ENCODE measurements around the gene MAP7.

GRCh38 chr6:136396908-136397307 is 153.3 kb downstream of the MAP7 start:
- TF ChIP-seq SP1 (IDR thresholded peaks at IDR 0.05) (no peak), SP1 (CRISPR knock-in tag; IDR thresholded peaks at IDR 0.05) (no peak), NFE2L1 (CRISPR knock-in tag; IDR thresholded peaks at IDR 0.05; ENCODE audit: borderline replicate concordance) (no peak), BRCA1 (CRISPR knock-in tag; IDR thresholded peaks at IDR 0.05) (no peak), ZBTB21 (CRISPR knock-in tag; IDR thresholded peaks at IDR 0.05) (no peak), ZNF367 (CRISPR knock-in tag; IDR thresholded peaks at IDR 0.05; ENCODE audit: borderline replicate concordance) (no peak), CSRNP1 (CRISPR knock-in tag; IDR thresholded peaks at IDR 0.05) (no peak), MXD3 (CRISPR knock-in tag; IDR thresholded peaks at IDR 0.05) (no peak), POLR2A (IDR thresholded peaks at IDR 0.05; ENCODE audit: insufficient read depth in 1 of 2, low read depth in 2 of 2, low read length in 2 of 2) (no peak), HMGA1 (CRISPR knock-in tag; conservative IDR thresholded peaks at IDR 0.05) (no peak), RAD21 (CRISPR knock-in tag; IDR thresholded peaks at IDR 0.05) (no peak)

Data from HepG2 (cell line).